A673 (cell line): ENCODE results near the gene DCAF8.

Experiments
- CTCF ChIP-seq: fragments of 300-800, 200-600 bp; sonication (generic); conservative IDR thresholded peaks from 2 replicates; pipeline ENCODE4 v1.5.1; 2017; ENCODE audit warnings: low read depth, mild to moderate bottlenecking, antibody characterized with exemption, low read length, moderate library complexity, mixed read lengths
- EZH2 ChIP-seq: fragments of 200-600 bp; sonication (generic); IDR thresholded peaks from 2 replicates; pipeline ENCODE4 v1.6.1; 2017; ENCODE audit warnings: borderline replicate concordance, low read depth, mild to moderate bottlenecking, mixed read lengths, antibody characterized with exemption, low read length; ENCODE audit not compliant: poor library complexity, severe bottlenecking

GRCh38 chr1:160168016-160168415 lies 94.3 kb downstream of the DCAF8 start:
- TF ChIP-seq CTCF (no peak), EZH2 (no peak)
